Hepatocyte (in vitro differentiated cells): ENCODE data around the gene XRN1. TPM values are rescaled to one million over a fixed set of nuclear protein-coding genes. Genes with fewer than 3 reads are reported as not detected.
"Not testable (repeated sequence)": the region's sequence is repeated elsewhere in the genome, so short reads cannot be mapped to it uniquely, and the experiment has no call there.

Experiments used
- DNase-seq: peaks from one replicate; pipeline ENCODE4 v3.0.0-alpha.2; 2016; ENCODE audit warnings: low spot score
- H2AFZ ChIP-seq: fragments of 200-600 bp; sonication (generic); 2 replicates; pipeline ENCODE4 v1.6.0; 2016; ENCODE audit warnings: antibody characterized with exemption, mild to moderate bottlenecking
- H3K27ac ChIP-seq: fragments of 200-600 bp; sonication (generic); 2 replicates; pipeline ENCODE4 v1.5.1; 2016; ENCODE audit warnings: mild to moderate bottlenecking
- H3K27me3 ChIP-seq: fragments of 200-600 bp; sonication (generic); 2 replicates; pipeline ENCODE4 v1.6.1; 2016
- H3K36me3 ChIP-seq: fragments of 200-600 bp; sonication (generic); replicated peaks from 2 replicates; pipeline ENCODE4 v1.5.1; 2016; ENCODE audit warnings: low read depth; ENCODE audit not compliant: insufficient read depth
- H3K4me1 ChIP-seq: fragments of 200-600 bp; sonication (generic); 2 replicates; pipeline ENCODE4 v1.5.1; 2016; ENCODE audit warnings: mild to moderate bottlenecking, moderate library complexity; ENCODE audit not compliant: insufficient read depth
- H3K4me2 ChIP-seq: fragments of 200-600 bp; sonication (generic); 2 replicates; pipeline ENCODE4 v1.6.0; 2016
- H3K4me3 ChIP-seq: fragments of 200-600 bp; sonication (generic); 2 replicates; pipeline ENCODE4 v1.5.1; 2016; ENCODE audit warnings: mild to moderate bottlenecking
- H3K79me2 ChIP-seq: fragments of 200-600 bp; sonication (generic); 2 replicates; pipeline ENCODE4 v1.6.0; 2017; ENCODE audit warnings: mild to moderate bottlenecking
- H3K9me2 ChIP-seq: fragments of 200-600 bp; sonication (generic); replicated peaks from 2 replicates; pipeline ENCODE4 v1.6.0; 2017; ENCODE audit warnings: mild to moderate bottlenecking; ENCODE audit not compliant: insufficient read depth
- H3K9me3 ChIP-seq: fragments of 200-600 bp; sonication (generic); 2 replicates; pipeline ENCODE4 v1.5.1; 2016; ENCODE audit warnings: low read depth, mild to moderate bottlenecking
- H4K20me1 ChIP-seq: fragments of 200-600 bp; sonication (generic); 2 replicates; pipeline ENCODE4 v1.6.0; 2016; ENCODE audit warnings: mild to moderate bottlenecking; ENCODE audit not compliant: insufficient read depth, poor library complexity, severe bottlenecking
- EZH2 ChIP-seq: fragments of 200-600 bp; sonication (generic); IDR thresholded peaks from 2 replicates; pipeline ENCODE4 v1.6.1; 2016; ENCODE audit warnings: antibody characterized with exemption, mild to moderate bottlenecking, borderline replicate concordance
- EZH2phosphoT487 ChIP-seq: fragments of 200-600 bp; sonication (generic); IDR thresholded peaks from one replicate; pipeline ENCODE4 v1.6.1; 2018; ENCODE audit warnings: antibody characterized with exemption, mild to moderate bottlenecking, low read depth, moderate library complexity; ENCODE audit not compliant: unreplicated experiment, severe bottlenecking
- WGBS: methylation state at CpG from one replicate; pipeline ENCODE4 v1.1.6; 2016; ENCODE audit warnings: low lambda C conversion rate; ENCODE audit errors: missing lambda C conversion rate; 5-methylcytosine and 5-hydroxymethylcytosine counted together
- polyA plus RNA-seq: library from polyadenylated mRNA; unstranded; fragments of >200 nt; fragmentation: Nextera tagmentation; extraction: Ambion mirVana; gene quantifications from 2 replicates; pipeline ENCODE4 v1.2.1, GENCODE V29; 2016
- total RNA-seq: library from RNA; depleted of rRNA; stranded (reverse); fragments of >200 nt; gene quantifications from 2 replicates; pipeline ENCODE4 v1.2.3, GENCODE V29; 2014
- TF ChIP-seq, protein P1 (sequence below): fragments of 200-600 bp; sonication (generic); IDR thresholded peaks from 2 replicates; pipeline ENCODE4 v1.5.1; 2016; ENCODE audit warnings: antibody characterized with exemption, mild to moderate bottlenecking; ENCODE audit not compliant: poor library complexity

Gene XRN1
- total and polyA plus RNA-seq, 2 experiments from 2014 or later: 6.0 to 39.5 TPM

GRCh38 chr3:142315083-142315482, 132.8 kb downstream of the XRN1 start:
- no peaks in the 10 kb centered on the region for H3K79me2 ChIP-seq
- no peak overlapping the region for H3K4me2 ChIP-seq
- H3K4me1 ChIP-seq: no peaks in the 10 kb centered on the region
- no peaks in the 10 kb centered on the region for H3K9me2 ChIP-seq
- no peaks in the 10 kb centered on the region for H3K27me3 ChIP-seq
- H3K27ac ChIP-seq: no peak overlapping the region
- H2AFZ ChIP-seq: no peak overlapping the region
- no peak overlapping the region for H3K4me3 ChIP-seq
- TF ChIP-seq EZH2phosphoT487: no peak
- no peak for TF ChIP-seq EZH2
- TF ChIP-seq, protein P1, sequence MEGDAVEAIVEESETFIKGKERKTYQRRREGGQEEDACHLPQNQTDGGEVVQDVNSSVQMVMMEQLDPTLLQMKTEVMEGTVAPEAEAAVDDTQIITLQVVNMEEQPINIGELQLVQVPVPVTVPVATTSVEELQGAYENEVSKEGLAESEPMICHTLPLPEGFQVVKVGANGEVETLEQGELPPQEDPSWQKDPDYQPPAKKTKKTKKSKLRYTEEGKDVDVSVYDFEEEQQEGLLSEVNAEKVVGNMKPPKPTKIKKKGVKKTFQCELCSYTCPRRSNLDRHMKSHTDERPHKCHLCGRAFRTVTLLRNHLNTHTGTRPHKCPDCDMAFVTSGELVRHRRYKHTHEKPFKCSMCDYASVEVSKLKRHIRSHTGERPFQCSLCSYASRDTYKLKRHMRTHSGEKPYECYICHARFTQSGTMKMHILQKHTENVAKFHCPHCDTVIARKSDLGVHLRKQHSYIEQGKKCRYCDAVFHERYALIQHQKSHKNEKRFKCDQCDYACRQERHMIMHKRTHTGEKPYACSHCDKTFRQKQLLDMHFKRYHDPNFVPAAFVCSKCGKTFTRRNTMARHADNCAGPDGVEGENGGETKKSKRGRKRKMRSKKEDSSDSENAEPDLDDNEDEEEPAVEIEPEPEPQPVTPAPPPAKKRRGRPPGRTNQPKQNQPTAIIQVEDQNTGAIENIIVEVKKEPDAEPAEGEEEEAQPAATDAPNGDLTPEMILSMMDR: no peak
- H3K36me3 ChIP-seq: no peaks in the 10 kb centered on the region
- no peaks in the 10 kb centered on the region for H3K9me3 ChIP-seq
- H4K20me1 ChIP-seq: no peaks in the 10 kb centered on the region
- DNase-seq: no peak

GRCh38 chr3:142310439-142310838, 137.4 kb downstream of the XRN1 start:
- TF ChIP-seq, protein P1: no peak
- TF ChIP-seq EZH2phosphoT487 (no peak), EZH2 (no peak)
- peaks cover 6% of the 10 kb centered on the region for H3K4me1 ChIP-seq
- 94% methylated on average over 1 of the region's 1 CpG for WGBS
- H3K4me3 ChIP-seq: no peak overlapping the region
- no peak for DNase-seq
- no peaks in the 10 kb centered on the region for H3K79me2 ChIP-seq
- H3K36me3 ChIP-seq: no peaks in the 10 kb centered on the region
- H3K27me3 ChIP-seq: no peaks in the 10 kb centered on the region
- H4K20me1 ChIP-seq: no peaks in the 10 kb centered on the region
- no peak overlapping the region for H3K27ac ChIP-seq
- no peak overlapping the region for H3K4me2 ChIP-seq
- H2AFZ ChIP-seq: no peak overlapping the region
- H3K9me3 ChIP-seq: no peaks in the 10 kb centered on the region
- H3K9me2 ChIP-seq: no peaks in the 10 kb centered on the region

GRCh38 chr3:142302847-142303246, 145.0 kb downstream of the XRN1 start:
- H3K9me2 ChIP-seq, H3K4me2 ChIP-seq, H3K4me1 ChIP-seq, H3K79me2 ChIP-seq, H4K20me1 ChIP-seq, H3K27me3 ChIP-seq, H2AFZ ChIP-seq, H3K4me3 ChIP-seq, H3K27ac ChIP-seq, H3K36me3 ChIP-seq, H3K9me3 ChIP-seq, DNase-seq: not testable (repeated sequence)
- WGBS: 99% methylated on average over 3 of the region's 3 CpGs

DNA sequence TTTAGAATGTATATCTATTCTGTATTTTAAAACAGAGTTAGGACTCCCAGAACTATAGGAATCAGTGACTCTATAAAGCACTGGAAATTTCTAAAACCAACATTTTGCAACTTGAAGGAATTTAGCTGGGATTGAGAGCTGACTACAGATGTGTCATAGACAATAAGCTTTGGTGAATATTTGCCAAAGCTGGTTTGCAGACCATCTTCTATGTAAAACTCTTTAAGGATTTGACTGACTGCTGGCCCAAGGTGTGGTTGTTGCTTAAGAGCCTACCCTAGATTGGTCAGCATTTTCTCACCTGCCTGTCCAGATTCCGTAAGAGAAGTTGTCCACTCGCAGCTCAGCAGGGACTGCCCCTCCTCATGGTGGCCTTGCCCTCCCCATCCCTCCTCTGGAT, 149.2 kb downstream of the XRN1 start:
- DNase-seq: no peak
- H3K36me3 ChIP-seq: no peaks in the 10 kb centered on the region
- H3K9me2 ChIP-seq: no peaks in the 10 kb centered on the region
- H3K27ac ChIP-seq: no peak overlapping the region
- no peaks in the 10 kb centered on the region for H3K79me2 ChIP-seq
- 97% methylated on average over 2 of the region's 2 CpGs for WGBS
- H3K4me3 ChIP-seq: no peak overlapping the region
- H2AFZ ChIP-seq: no peak overlapping the region
- no peaks in the 10 kb centered on the region for H4K20me1 ChIP-seq
- TF ChIP-seq, protein P1: no peak
- no peaks in the 10 kb centered on the region for H3K4me1 ChIP-seq
- H3K4me2 ChIP-seq: no peak overlapping the region
- H3K9me3 ChIP-seq: peaks cover 7% of the 10 kb centered on the region
- H3K27me3 ChIP-seq: no peaks in the 10 kb centered on the region
